Activated naive CD8-positive, alpha-beta T cell treated with anti-CD3 and anti-CD28 coated beads, Interleukin-2, amount 50 U/mL, for 24 hours (primary cell): ENCODE data around the gene TTLL8.

Experiments used
- ATAC-seq: fragments of 150-1000 bp; cut with Tn5 transposase; one replicate; pipeline ENCODE4 v1.10.0; 2021
- DNase-seq: peaks from one replicate; pipeline ENCODE4 v3.0.0; 2021
- H3K27ac Mint-ChIP-seq: one replicate; pipeline ENCODE4 v1.8.0; 2021; ENCODE audit warnings: mild to moderate bottlenecking, mixed read lengths
- H3K27me3 Mint-ChIP-seq: one replicate; pipeline ENCODE4 v1.8.0; 2021; ENCODE audit warnings: mixed read lengths
- H3K36me3 Mint-ChIP-seq: one replicate; pipeline ENCODE4 v1.8.0; 2021; ENCODE audit warnings: low read depth, mixed read lengths
- H3K4me1 Mint-ChIP-seq: one replicate; pipeline ENCODE4 v1.8.0; 2021; ENCODE audit warnings: mixed read lengths
- H3K4me3 Mint-ChIP-seq: one replicate; pipeline ENCODE4 v1.8.0; 2021; ENCODE audit warnings: mild to moderate bottlenecking, moderate library complexity, mixed read lengths
- H3K9me3 Mint-ChIP-seq: one replicate; pipeline ENCODE4 v1.8.0; 2021; ENCODE audit warnings: mixed read lengths

Gene TTLL8

DNA sequence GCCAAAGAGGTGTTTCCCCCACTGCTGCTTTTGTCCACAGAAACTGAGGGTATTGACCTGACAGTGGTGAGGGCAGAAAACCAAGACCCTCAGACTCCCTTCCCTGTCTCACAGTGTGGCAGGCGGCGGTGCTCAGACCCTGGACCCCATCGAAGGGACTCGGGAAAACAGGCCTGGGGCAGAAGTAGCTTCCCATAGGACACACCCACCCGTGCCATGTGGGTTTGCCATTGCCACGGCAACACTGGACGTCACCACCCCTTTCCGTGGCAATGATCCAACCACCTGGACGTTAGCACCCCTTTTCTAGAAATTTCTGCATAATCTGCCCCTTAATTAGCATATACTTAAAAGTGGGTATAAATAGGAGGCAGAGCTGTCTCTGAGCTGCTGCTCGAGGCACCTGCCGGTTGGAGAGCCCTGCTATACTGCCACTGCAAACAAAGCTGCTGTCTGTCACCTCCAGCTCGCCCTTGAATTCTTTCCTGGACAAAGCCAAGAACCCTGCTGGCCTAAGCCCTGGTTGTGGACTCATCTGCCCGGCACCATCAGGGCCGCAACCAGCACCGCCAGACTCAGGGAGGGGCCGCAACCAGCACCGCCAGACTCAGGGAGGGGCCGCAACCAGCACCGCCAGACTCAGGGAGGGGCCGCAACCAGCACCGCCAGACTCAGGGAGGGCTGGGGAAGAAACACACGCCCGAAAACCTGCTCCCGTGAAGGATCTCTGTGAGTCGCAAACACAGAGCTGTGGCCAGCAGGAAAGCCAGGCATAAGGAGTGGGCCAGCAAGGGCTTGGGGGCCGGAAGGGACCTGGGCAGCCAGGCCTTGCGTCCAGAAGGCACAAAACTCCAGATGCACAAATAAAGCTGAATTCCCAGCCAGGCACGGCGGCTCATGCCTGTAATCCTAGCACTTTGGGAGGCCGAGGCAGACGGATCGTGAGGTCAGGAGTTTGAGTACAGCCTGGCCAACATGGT is 16.7 kb upstream of the TTLL8 start:
- DNase-seq (no peak), ATAC-seq (no peak)
- Mint-ChIP-seq H3K4me3 (no peak overlapping the region), H3K27ac (no peak overlapping the region), H3K4me1 (no peaks in the 10 kb centered on the region), H3K27me3 (no peaks in the 10 kb centered on the region), H3K9me3 (no peaks in the 10 kb centered on the region), H3K36me3 (no peaks in the 10 kb centered on the region)

- no peaks in the 10 kb centered on the region for H3K4me1 Mint-ChIP-seq
- H3K4me3 Mint-ChIP-seq = no peak overlapping the region
- H3K27me3 Mint-ChIP-seq = no peaks in the 10 kb centered on the region
- DNase-seq (no peak), ATAC-seq (no peak)
- no peak overlapping the region for H3K27ac Mint-ChIP-seq
- no peaks in the 10 kb centered on the region for H3K36me3 Mint-ChIP-seq
- no peaks in the 10 kb centered on the region for H3K9me3 Mint-ChIP-seq
Observed at GRCh38 chr22:50074056-50074455, 16.0 kb upstream of the TTLL8 start.

- no peaks in the 10 kb centered on the region for H3K27me3 Mint-ChIP-seq
- no peaks in the 10 kb centered on the region for H3K4me1 Mint-ChIP-seq
- H3K4me3 Mint-ChIP-seq = no peak overlapping the region
- H3K9me3 Mint-ChIP-seq = no peaks in the 10 kb centered on the region
- ATAC-seq = no peak
- no peak overlapping the region for H3K27ac Mint-ChIP-seq
- H3K36me3 Mint-ChIP-seq = no peaks in the 10 kb centered on the region
- no peak for DNase-seq
Observed at GRCh38 chr22:50072714-50073538, 14.8 kb upstream of the TTLL8 start.

GRCh38 chr22:50072167-50072555 is 14.1 kb upstream of the TTLL8 start:
- ATAC-seq = no peak
- no peaks in the 10 kb centered on the region for H3K36me3 Mint-ChIP-seq
- H3K4me1 Mint-ChIP-seq = no peaks in the 10 kb centered on the region
- no peak overlapping the region for H3K4me3 Mint-ChIP-seq
- H3K9me3 Mint-ChIP-seq = no peaks in the 10 kb centered on the region
- no peak overlapping the region for H3K27ac Mint-ChIP-seq
- no peaks in the 10 kb centered on the region for H3K27me3 Mint-ChIP-seq
- DNase-seq = no peak

- H3K27me3 Mint-ChIP-seq = no peaks in the 10 kb centered on the region
- H3K36me3 Mint-ChIP-seq = no peaks in the 10 kb centered on the region
- no peak for DNase-seq
- H3K9me3 Mint-ChIP-seq = no peaks in the 10 kb centered on the region
- H3K27ac Mint-ChIP-seq = no peak overlapping the region
- H3K4me3 Mint-ChIP-seq = no peak overlapping the region
- no peaks in the 10 kb centered on the region for H3K4me1 Mint-ChIP-seq
- ATAC-seq = no peak
Observed at GRCh38 chr22:50071432-50072166, 13.5 kb upstream of the TTLL8 start.

DNA sequence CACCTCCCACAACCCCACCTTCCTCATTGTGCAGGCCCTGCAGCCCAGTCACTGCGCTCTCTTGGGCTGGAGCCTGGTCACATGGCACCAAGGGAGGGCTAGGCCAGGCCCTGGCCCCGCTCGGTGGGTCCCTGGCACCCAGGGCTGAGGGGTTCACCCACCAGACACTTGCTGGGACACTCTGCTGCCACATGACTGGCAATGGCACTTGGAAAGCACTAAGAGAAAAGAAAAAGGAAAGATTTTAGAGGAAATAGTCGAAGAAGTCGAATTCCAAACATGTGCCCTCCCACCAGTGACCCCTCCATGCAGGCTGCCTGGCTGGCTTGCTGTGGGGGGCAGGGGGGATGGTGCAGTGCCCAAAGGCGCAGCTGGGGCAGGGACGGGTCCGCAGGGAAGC is 12.3 kb upstream of the TTLL8 start:
- ATAC-seq = no peak

GRCh38 chr22:50068096-50068495 is 10.0 kb upstream of the TTLL8 start:
- DNase-seq = no peak
- H3K36me3 Mint-ChIP-seq = no peaks in the 10 kb centered on the region
- no peak overlapping the region for H3K27ac Mint-ChIP-seq
- no peak overlapping the region for H3K4me3 Mint-ChIP-seq
- no peaks in the 10 kb centered on the region for H3K27me3 Mint-ChIP-seq
- ATAC-seq = no peak
- H3K9me3 Mint-ChIP-seq = no peaks in the 10 kb centered on the region
- no peaks in the 10 kb centered on the region for H3K4me1 Mint-ChIP-seq

More for the DNA sequence above, 12.3 kb upstream of the TTLL8 start:
- DNase-seq = no peak
- no peaks in the 10 kb centered on the region for H3K9me3 Mint-ChIP-seq
- no peak overlapping the region for H3K4me3 Mint-ChIP-seq
- H3K27me3 Mint-ChIP-seq = no peaks in the 10 kb centered on the region
- H3K36me3 Mint-ChIP-seq = no peaks in the 10 kb centered on the region
- H3K27ac Mint-ChIP-seq = no peak overlapping the region
- no peaks in the 10 kb centered on the region for H3K4me1 Mint-ChIP-seq

GRCh38 chr22:50067244-50067643 is 9.1 kb upstream of the TTLL8 start:
- DNase-seq = no peak

GRCh38 chr22:50064453-50064852 is 6.4 kb upstream of the TTLL8 start:
- Mint-ChIP-seq H3K27me3 (peaks cover 3% of the 10 kb centered on the region), H3K4me1 (no peaks in the 10 kb centered on the region), H3K9me3 (no peaks in the 10 kb centered on the region), H3K27ac (no peak overlapping the region), H3K4me3 (no peak overlapping the region), H3K36me3 (no peaks in the 10 kb centered on the region)
- DNase-seq (no peak), ATAC-seq (no peak)

More at GRCh38 chr22:50067244-50067643, 9.1 kb upstream of the TTLL8 start:
- no peaks in the 10 kb centered on the region for H3K36me3 Mint-ChIP-seq
- no peak overlapping the region for H3K4me3 Mint-ChIP-seq
- H3K9me3 Mint-ChIP-seq = no peaks in the 10 kb centered on the region
- no peak overlapping the region for H3K27ac Mint-ChIP-seq
- ATAC-seq = no peak
- no peaks in the 10 kb centered on the region for H3K27me3 Mint-ChIP-seq
- H3K4me1 Mint-ChIP-seq = no peaks in the 10 kb centered on the region

DNA sequence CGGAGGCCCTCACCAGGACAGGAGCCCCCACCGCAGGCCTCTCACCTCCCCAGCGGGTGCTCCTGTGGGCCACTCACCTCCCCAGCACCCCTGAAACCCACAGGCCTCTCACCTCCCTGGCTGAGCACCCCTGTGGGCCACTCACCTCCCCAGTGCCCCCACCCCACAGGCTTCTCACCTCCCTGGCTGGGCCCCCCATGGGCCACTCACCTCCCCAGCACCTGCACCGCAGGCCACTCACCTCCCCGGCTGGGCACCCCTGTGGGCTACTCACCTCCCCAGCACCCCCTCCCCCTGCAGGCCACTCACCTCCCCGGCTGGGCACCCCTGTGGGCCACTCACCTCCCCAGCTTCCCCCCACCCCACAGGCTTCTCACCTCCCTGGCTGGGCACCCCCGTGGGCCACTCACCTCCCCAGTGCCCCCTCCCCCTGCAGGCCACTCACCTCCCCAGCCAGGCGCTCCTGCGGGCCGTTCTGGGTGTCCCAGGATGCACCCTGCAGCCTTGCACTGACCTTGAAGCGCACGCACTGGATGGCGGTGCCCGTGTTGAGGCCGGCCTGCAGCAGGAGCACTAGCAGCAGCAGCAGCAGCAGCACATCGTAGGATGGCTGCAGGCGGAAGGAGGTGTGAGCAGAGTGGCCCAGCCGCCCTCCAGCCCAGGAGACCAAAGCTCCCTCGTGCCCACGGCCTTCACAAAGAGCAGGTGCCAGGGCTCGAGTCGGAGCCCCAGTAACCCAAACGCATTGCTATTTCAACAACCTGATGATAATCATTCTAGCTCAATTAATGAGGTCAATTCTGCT is 5.7 kb upstream of the TTLL8 start:
- H3K9me3 Mint-ChIP-seq = no peaks in the 10 kb centered on the region
- no peaks in the 10 kb centered on the region for H3K4me1 Mint-ChIP-seq
- peaks cover 10% of the 10 kb centered on the region for H3K27me3 Mint-ChIP-seq
- H3K4me3 Mint-ChIP-seq = no peak overlapping the region
- DNase-seq (no peak), ATAC-seq (no peak)
- H3K27ac Mint-ChIP-seq = no peak overlapping the region
- H3K36me3 Mint-ChIP-seq = no peaks in the 10 kb centered on the region

- H3K4me1 Mint-ChIP-seq = no peaks in the 10 kb centered on the region
- no peaks in the 10 kb centered on the region for H3K36me3 Mint-ChIP-seq
- no peak overlapping the region for H3K4me3 Mint-ChIP-seq
- H3K27me3 Mint-ChIP-seq = peaks cover 12% of the 10 kb centered on the region
- no peaks in the 10 kb centered on the region for H3K9me3 Mint-ChIP-seq
- DNase-seq (no peak), ATAC-seq (no peak)
- H3K27ac Mint-ChIP-seq = no peak overlapping the region
Observed at GRCh38 chr22:50062509-50063135, 4.5 kb upstream of the TTLL8 start.

- H3K9me3 Mint-ChIP-seq = no peaks in the 10 kb centered on the region
- no peak overlapping the region for H3K4me3 Mint-ChIP-seq
- no peaks in the 10 kb centered on the region for H3K4me1 Mint-ChIP-seq
- no peak for ATAC-seq
- no peak for DNase-seq
- no peak overlapping the region for H3K27ac Mint-ChIP-seq
- no peaks in the 10 kb centered on the region for H3K36me3 Mint-ChIP-seq
- H3K27me3 Mint-ChIP-seq = peaks cover 15% of the 10 kb centered on the region
Observed at GRCh38 chr22:50061824-50062355, 3.8 kb upstream of the TTLL8 start.

- Mint-ChIP-seq H3K4me1 (no peaks in the 10 kb centered on the region), H3K4me3 (no peak overlapping the region), H3K9me3 (no peaks in the 10 kb centered on the region), H3K36me3 (no peaks in the 10 kb centered on the region), H3K27ac (no peak overlapping the region), H3K27me3 (peaks cover 18% of the 10 kb centered on the region)
- ATAC-seq (no peak), DNase-seq (no peak)
Observed at GRCh38 chr22:50061141-50061823, 3.2 kb upstream of the TTLL8 start.
